Limb (tissue), 2 donors: ENCODE results near the gene DNAAF8.

Experiments
- DNase-seq, 2 donors: peaks; one replicate each; pipeline ENCODE4 v3.0.0-alpha.2; 2016; ENCODE audit errors: extremely low spot score in 2 of 2

The DNAAF8 gene

GRCh38 chr16:4750896-4751295 lies 16.6 kb downstream of the DNAAF8 start:
- DNase-seq, result no peak

GRCh38 chr16:4752351-4753100 lies 18.2 kb downstream of the DNAAF8 start:
- no peak for DNase-seq

- DNase-seq, result no peak
These were observed 18.9 kb downstream of the DNAAF8 start for GRCh38 chr16:4753227-4753626.

- no peak for DNase-seq
These were observed 20.5 kb downstream of the DNAAF8 start for GRCh38 chr16:4754865-4755264.

- no peak for DNase-seq
These were observed 21.4 kb downstream of the DNAAF8 start for GRCh38 chr16:4755687-4756086.

- no peak for DNase-seq
These were observed 26.0 kb downstream of the DNAAF8 start for GRCh38 chr16:4760221-4760910.

GRCh38 chr16:4762205-4762604 lies 27.9 kb downstream of the DNAAF8 start:
- no peak for DNase-seq

GRCh38 chr16:4763791-4764190 lies 29.5 kb downstream of the DNAAF8 start:
- no peak for DNase-seq

- DNase-seq, result no peak
These were observed 31.5 kb downstream of the DNAAF8 start for GRCh38 chr16:4765511-4766474.

GRCh38 chr16:4766875-4767628 lies 32.7 kb downstream of the DNAAF8 start, which contains the start of gene ZNF500:
ZNF500 (minus strand) TSS chr16:4767162; CDS start chr16:4765978, 1,184 bp downstream.
- peak; percentile 95 to 99 for DNase-seq

GRCh38 chr16:4767872-4768548 lies 33.7 kb downstream of the DNAAF8 start:
- DNase-seq, result no peak

- DNase-seq, result peak; percentile 97
These were observed 34.4 kb downstream of the DNAAF8 start for GRCh38 chr16:4768549-4769305.

GRCh38 chr16:4769306-4769638 lies 34.9 kb downstream of the DNAAF8 start:
- DNase-seq, result no peak

GRCh38 chr16:4771646-4772045 lies 37.3 kb downstream of the DNAAF8 start:
- no peak for DNase-seq

GRCh38 chr16:4772351-4772750 lies 38.0 kb downstream of the DNAAF8 start:
- no peak for DNase-seq

GRCh38 chr16:4775005-4775404 lies 40.7 kb downstream of the DNAAF8 start:
- no peak for DNase-seq

- DNase-seq, result no peak
These were observed 41.9 kb downstream of the DNAAF8 start for GRCh38 chr16:4776141-4776705.

GRCh38 chr16:4777339-4778049 lies 43.2 kb downstream of the DNAAF8 start:
- no peak for DNase-seq

GRCh38 chr16:4778050-4778392 lies 43.7 kb downstream of the DNAAF8 start:
- no peak for DNase-seq
